Smooth muscle cell (in vitro differentiated cells): ENCODE measurements around the gene ANAPC2. TPM values are rescaled to one million over a fixed set of nuclear protein-coding genes. Genes with fewer than 3 reads are reported as not detected.

ENCODE experiments used
- DNase-seq: peaks from one replicate; lab custom pipeline; 2025; ENCODE audit not compliant: unreplicated experiment; lab: John Stamatoyannopoulos, UW
- H2AFZ ChIP-seq: fragments of 200-600 bp; sonication (generic); 2 replicates; pipeline ENCODE4 v1.6.0; 2016; ENCODE audit warnings: antibody characterized with exemption, low read depth, mild to moderate bottlenecking
- H3F3A ChIP-seq: fragments of 200-600 bp; sonication (generic); 2 replicates; pipeline ENCODE4 v1.6.0; 2017; ENCODE audit warnings: antibody characterized with exemption, low read depth
- H3K27ac ChIP-seq: fragments of 200-600 bp; sonication (generic); 2 replicates; pipeline ENCODE4 v1.5.1; 2016; ENCODE audit warnings: low read depth, mild to moderate bottlenecking
- H3K27me3 ChIP-seq: fragments of 200-600 bp; sonication (generic); 2 replicates; pipeline ENCODE4 v1.6.1; 2016; ENCODE audit warnings: low read depth, mild to moderate bottlenecking
- H3K36me3 ChIP-seq: fragments of 200-600 bp; sonication (generic); 2 replicates; pipeline ENCODE4 v1.5.1; 2016; ENCODE audit warnings: low read depth
- H3K4me1 ChIP-seq: fragments of 200-600 bp; sonication (generic); 2 replicates; pipeline ENCODE4 v1.5.1; 2016; ENCODE audit warnings: low read depth
- H3K4me2 ChIP-seq: fragments of 200-600 bp; sonication (generic); 2 replicates; pipeline ENCODE4 v1.6.0; 2016; ENCODE audit warnings: mild to moderate bottlenecking
- H3K4me3 ChIP-seq: fragments of 200-600 bp; sonication (generic); 2 replicates; pipeline ENCODE4 v1.5.1; 2016; ENCODE audit warnings: mild to moderate bottlenecking
- H3K79me2 ChIP-seq: fragments of 200-600 bp; sonication (generic); 2 replicates; pipeline ENCODE4 v1.6.0; 2016; ENCODE audit warnings: low read depth, mild to moderate bottlenecking
- H3K9ac ChIP-seq: fragments of 200-600 bp; sonication (generic); 2 replicates; pipeline ENCODE4 v1.6.0; 2016; ENCODE audit warnings: low read depth
- H3K9me3 ChIP-seq: fragments of 200-600 bp; sonication (generic); replicated peaks from 2 replicates; pipeline ENCODE4 v1.5.1; 2016; ENCODE audit warnings: low read depth
- H4K20me1 ChIP-seq: fragments of 200-600 bp; sonication (generic); 2 replicates; pipeline ENCODE4 v1.6.0; 2016; ENCODE audit warnings: low read depth
- CTCF ChIP-seq: fragments of 200-600 bp; sonication (generic); IDR thresholded peaks from 2 replicates; pipeline ENCODE4 v1.5.1; 2017; ENCODE audit warnings: borderline replicate concordance, mild to moderate bottlenecking, antibody characterized with exemption; ENCODE audit not compliant: insufficient read depth, poor library complexity, severe bottlenecking
- WGBS: methylation state at CpG from one replicate; pipeline ENCODE4 v1.1.7; 2016; ENCODE audit warnings: low lambda C conversion rate; 5-methylcytosine and 5-hydroxymethylcytosine counted together
- polyA plus RNA-seq: library from polyadenylated mRNA; unstranded; fragments of >200 nt; fragmentation: Nextera tagmentation; extraction: Ambion mirVana; gene quantifications from 2 replicates; pipeline ENCODE4 v1.2.1, GENCODE V29; 2016
- total RNA-seq: library from RNA; depleted of rRNA; stranded (reverse); fragments of >200 nt; gene quantifications from 2 replicates; pipeline ENCODE4 v1.2.3, GENCODE V29; 2014

ANAPC2 gene
- total and polyA plus RNA-seq, 2 experiments from 2014 or later, result 6.6 to 12.6 TPM

- no peaks in the 10 kb centered on the region for H3K36me3 ChIP-seq
- H3K27me3 ChIP-seq, result no peaks in the 10 kb centered on the region
- no peaks in the 10 kb centered on the region for H3K9me3 ChIP-seq
- no peaks in the 10 kb centered on the region for H3F3A ChIP-seq
- DNase-seq, result no peak
- no peak overlapping the region for H3K9ac ChIP-seq
- WGBS, result 94% methylated on average over 13 of the region's 13 CpGs
- H3K79me2 ChIP-seq, result peaks cover 4% of the 10 kb centered on the region
- H4K20me1 ChIP-seq, result no peaks in the 10 kb centered on the region
- no peak overlapping the region for H2AFZ ChIP-seq
- no peak overlapping the region for H3K4me2 ChIP-seq
- H3K4me1 ChIP-seq, result peaks cover 2% of the 10 kb centered on the region
- no peak overlapping the region for H3K4me3 ChIP-seq
- no peak for TF ChIP-seq CTCF
- no peak overlapping the region for H3K27ac ChIP-seq
These were observed 23.2 kb upstream of the ANAPC2 start for GRCh38 chr9:137211532-137211931.

GRCh38 chr9:137206602-137207001 lies 18.2 kb upstream of the ANAPC2 start:
- Histone ChIP-seq H3K4me1 (peaks cover 17% of the 10 kb centered on the region), H3K79me2 (peaks cover 44% of the 10 kb centered on the region), H3K4me3 (peak overlapping the region; percentile 98), H3K9me3 (no peaks in the 10 kb centered on the region), H3K9ac (peak overlapping the region; percentile 94), H3F3A (no peaks in the 10 kb centered on the region), H4K20me1 (no peaks in the 10 kb centered on the region), H3K36me3 (no peaks in the 10 kb centered on the region), H3K4me2 (peak overlapping the region; percentile 98), H3K27me3 (no peaks in the 10 kb centered on the region), H2AFZ (no peak overlapping the region), H3K27ac (no peak overlapping the region)
- no peak for TF ChIP-seq CTCF
- no peak for DNase-seq
- 91% methylated on average over 7 of the region's 7 CpGs for WGBS

- WGBS, result under 1% methylated on average over 96 of the region's 98 CpGs
- Histone ChIP-seq H3K36me3 (no peaks in the 10 kb centered on the region), H4K20me1 (no peaks in the 10 kb centered on the region), H3K4me1 (peaks cover 23% of the 10 kb centered on the region), H3K9me3 (no peaks in the 10 kb centered on the region), H2AFZ (peak within 1 kb of the TSS; percentile 75), H3K79me2 (peaks cover 46% of the 10 kb centered on the region), H3K27ac (peak within 1 kb of the TSS; percentile 66), H3K4me3 (peak within 1 kb of the TSS; percentile 98), H3F3A (no peaks in the 10 kb centered on the region), H3K27me3 (no peaks in the 10 kb centered on the region), H3K9ac (peak within 1 kb of the TSS; percentile 94), H3K4me2 (peak within 1 kb of the TSS; percentile 98)
- TF ChIP-seq CTCF, result no peak
- DNase-seq, result peak; percentile 76
These were observed 17.0 kb upstream of the ANAPC2 start, which contains the start of the genes NDOR1 and TMEM203 for GRCh38 chr9:137205126-137206069. Gene NDOR1 (plus strand): TSS chr9:137205700. CDS start chr9:137205778, 78 bp downstream. Gene TMEM203 (minus strand): TSS chr9:137205648. CDS start chr9:137205414, 234 bp downstream.
